GM19372 (cell line): ENCODE data around the gene FGF14.

Source experiments
- ATAC-seq: cut with Tn5 transposase; IDR thresholded peaks from one replicate; pipeline ENCODE4 v1.9.1; 2021; ENCODE audit warnings: mild to moderate bottlenecking, low read depth, moderate library complexity; ENCODE audit not compliant: unreplicated experiment

The FGF14 gene

GRCh38 chr13:102401766-102402165 is at the start of gene FGF14:
FGF14 (minus strand) TSS chr13:102402048.
- no peak for ATAC-seq

- no peak for ATAC-seq
Measured at GRCh38 chr13:102443249-102443648, 41.4 kb upstream of the FGF14 start.

GRCh38 chr13:102441085-102441484 is 39.2 kb upstream of the FGF14 start:
- peak; percentile 38 for ATAC-seq

- peak; percentile 44 for ATAC-seq
Measured at GRCh38 chr13:102440259-102440936, 38.5 kb upstream of the FGF14 start.

GRCh38 chr13:102422690-102423089 is 20.8 kb upstream of the FGF14 start:
- ATAC-seq = no peak

GRCh38 chr13:102405499-102406100 is 3.8 kb upstream of the FGF14 start:
- ATAC-seq = no peak

GRCh38 chr13:102402290-102402689 is 442 bp upstream of the FGF14 start:
- peak; percentile 75 for ATAC-seq

GRCh38 chr13:102401265-102401664 is 583 bp downstream of the FGF14 start:
- no peak for ATAC-seq

- ATAC-seq = no peak
Measured at GRCh38 chr13:102400675-102401145, 1.1 kb downstream of the FGF14 start.

- ATAC-seq = peak; percentile 36
Measured at GRCh38 chr13:102399791-102400674, 1.8 kb downstream of the FGF14 start.

GRCh38 chr13:102395939-102396338 is 5.9 kb downstream of the FGF14 start:
- ATAC-seq = no peak

- ATAC-seq = no peak
Measured at GRCh38 chr13:102395174-102395573, 6.7 kb downstream of the FGF14 start.

GRCh38 chr13:102394158-102395053 is 7.4 kb downstream of the FGF14 start:
- peak; percentile 94 for ATAC-seq

GRCh38 chr13:102392481-102393209 is 9.2 kb downstream of the FGF14 start:
- no peak for ATAC-seq

GRCh38 chr13:102386461-102386860 is 15.4 kb downstream of the FGF14 start:
- ATAC-seq = no peak

- ATAC-seq = no peak
Measured at GRCh38 chr13:102380012-102380411, 21.8 kb downstream of the FGF14 start.

GRCh38 chr13:102376318-102376717 is 25.5 kb downstream of the FGF14 start:
- no peak for ATAC-seq

- ATAC-seq = no peak
Measured at GRCh38 chr13:102374726-102375125, 27.1 kb downstream of the FGF14 start.

- ATAC-seq = no peak
Measured at GRCh38 chr13:102374233-102374632, 27.6 kb downstream of the FGF14 start.

- ATAC-seq = no peak
Measured at GRCh38 chr13:102373221-102373620, 28.6 kb downstream of the FGF14 start.
